ELF-1 (cell line): Measurements from ENCODE around the gene TEX2.
"Not testable (repeated sequence)": the region's sequence is repeated elsewhere in the genome, so short reads cannot be mapped to it uniquely, and the experiment has no call there.

ENCODE experiments used
- DNase-seq: peaks from one replicate; pipeline ENCODE4 v3.0.0-alpha.2; 2016; ENCODE audit warnings: low read depth, low spot score

The TEX2 gene

GRCh38 chr17:64145751-64146417, 117.2 kb downstream of the TEX2 start:
- peak; percentile 99 for DNase-seq

GRCh38 chr17:64145375-64145750, 117.7 kb downstream of the TEX2 start:
- no peak for DNase-seq

- no peak for DNase-seq
Observed at GRCh38 chr17:64139542-64139941, 123.5 kb downstream of the TEX2 start.

- no peak for DNase-seq
Observed at GRCh38 chr17:64138441-64138840, 124.6 kb downstream of the TEX2 start.

- no peak for DNase-seq
Observed at GRCh38 chr17:64135000-64135399, 128.1 kb downstream of the TEX2 start.

GRCh38 chr17:64134216-64134970, 128.7 kb downstream of the TEX2 start:
- DNase-seq: no peak

- peak; percentile 60 for DNase-seq
Observed at GRCh38 chr17:64133546-64134215, 129.4 kb downstream of the TEX2 start.

GRCh38 chr17:64131606-64132270, 131.3 kb downstream of the TEX2 start:
- DNase-seq: no peak

- no peak for DNase-seq
Observed at GRCh38 chr17:64130559-64131001, 132.5 kb downstream of the TEX2 start.

GRCh38 chr17:64129765-64130558, 133.1 kb downstream of the TEX2 start, which contains the start of gene ERN1:
TSS of gene ERN1 (minus strand) at chr17:64130144. CDS start at chr17:64130029, 115 bp downstream.
- peak; percentile 83 for DNase-seq

- DNase-seq: peak; percentile 32
Observed at GRCh38 chr17:64129515-64129764, 133.6 kb downstream of the TEX2 start.

GRCh38 chr17:64128787-64129514, 134.1 kb downstream of the TEX2 start:
- no peak for DNase-seq

GRCh38 chr17:64126918-64127317, 136.1 kb downstream of the TEX2 start:
- no peak for DNase-seq

- no peak for DNase-seq
Observed at GRCh38 chr17:64125937-64126336, 137.1 kb downstream of the TEX2 start.

GRCh38 chr17:64124609-64125008, 138.5 kb downstream of the TEX2 start:
- no peak for DNase-seq

GRCh38 chr17:64123114-64123513, 139.9 kb downstream of the TEX2 start:
- DNase-seq: no peak

GRCh38 chr17:64120972-64121786, 141.9 kb downstream of the TEX2 start:
- not testable (repeated sequence) for DNase-seq

- no peak for DNase-seq
Observed at GRCh38 chr17:64120159-64120810, 142.8 kb downstream of the TEX2 start.
